ENCODE data around the gene LRCH3.

DNA sequence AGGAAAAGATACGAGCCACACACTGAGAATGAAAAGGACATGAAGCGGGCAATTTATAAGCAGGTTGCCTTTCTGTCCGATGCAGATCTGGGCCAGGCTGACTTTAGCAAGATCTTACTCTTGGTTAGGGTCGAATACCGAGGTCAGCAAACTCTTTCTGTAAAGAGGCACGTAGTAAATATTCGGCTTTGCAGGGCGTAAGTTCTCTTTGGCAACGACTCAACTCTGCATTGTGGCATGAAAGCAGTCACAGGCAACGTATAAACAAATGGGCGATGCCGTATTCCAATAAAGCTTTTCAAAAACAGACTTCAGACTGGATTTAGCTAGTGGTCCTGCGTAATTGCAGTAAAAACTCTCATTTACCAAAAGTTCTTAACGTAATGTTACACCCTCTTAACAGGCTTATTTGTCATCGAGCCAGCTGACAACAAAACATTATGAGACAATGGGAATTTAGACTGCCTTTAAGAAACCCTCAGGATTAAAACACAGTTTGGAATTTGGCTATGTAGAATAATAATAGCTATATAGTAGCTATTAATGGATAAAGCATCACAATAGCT is 145.8 kb downstream of the LRCH3 start:
- TF ChIP-seq, protein P1, sequence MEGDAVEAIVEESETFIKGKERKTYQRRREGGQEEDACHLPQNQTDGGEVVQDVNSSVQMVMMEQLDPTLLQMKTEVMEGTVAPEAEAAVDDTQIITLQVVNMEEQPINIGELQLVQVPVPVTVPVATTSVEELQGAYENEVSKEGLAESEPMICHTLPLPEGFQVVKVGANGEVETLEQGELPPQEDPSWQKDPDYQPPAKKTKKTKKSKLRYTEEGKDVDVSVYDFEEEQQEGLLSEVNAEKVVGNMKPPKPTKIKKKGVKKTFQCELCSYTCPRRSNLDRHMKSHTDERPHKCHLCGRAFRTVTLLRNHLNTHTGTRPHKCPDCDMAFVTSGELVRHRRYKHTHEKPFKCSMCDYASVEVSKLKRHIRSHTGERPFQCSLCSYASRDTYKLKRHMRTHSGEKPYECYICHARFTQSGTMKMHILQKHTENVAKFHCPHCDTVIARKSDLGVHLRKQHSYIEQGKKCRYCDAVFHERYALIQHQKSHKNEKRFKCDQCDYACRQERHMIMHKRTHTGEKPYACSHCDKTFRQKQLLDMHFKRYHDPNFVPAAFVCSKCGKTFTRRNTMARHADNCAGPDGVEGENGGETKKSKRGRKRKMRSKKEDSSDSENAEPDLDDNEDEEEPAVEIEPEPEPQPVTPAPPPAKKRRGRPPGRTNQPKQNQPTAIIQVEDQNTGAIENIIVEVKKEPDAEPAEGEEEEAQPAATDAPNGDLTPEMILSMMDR (IDR thresholded peaks at IDR 0.05), result no peak
- TF ChIP-seq POLR2AphosphoS5 (IDR thresholded peaks at IDR 0.05), result no peak

Measured in esophagus muscularis mucosa (tissue), 3 donors.